NCI-H2171 treated with DMSO at 0.1 percent for 48 hours (cell line): Measurements from ENCODE around the gene PTCHD1.

Experiments
- DNase-seq: peaks from one replicate; lab custom pipeline; 2025; lab: John Stamatoyannopoulos, UW

Gene PTCHD1

DNA sequence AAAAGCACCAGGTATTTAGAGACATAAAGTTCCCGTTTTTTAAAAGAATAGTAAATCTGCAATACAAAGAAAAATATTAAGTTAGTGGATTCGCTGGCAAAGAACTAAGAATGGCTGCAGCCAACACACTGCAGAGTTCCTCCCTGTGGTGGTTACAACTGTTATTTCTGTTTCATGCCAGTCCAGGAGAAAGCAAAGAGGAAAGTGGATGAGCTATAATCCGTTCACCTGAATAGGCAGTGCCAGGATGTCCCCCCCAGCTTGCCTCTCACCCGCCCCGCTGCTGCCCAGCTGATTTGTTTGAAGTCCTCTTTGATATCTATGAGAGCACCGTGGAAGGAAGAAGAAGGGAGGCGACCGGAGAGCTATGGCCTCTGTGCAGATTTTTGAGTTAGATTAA is 63.9 kb downstream of the PTCHD1 start:
- DNase-seq, result no peak

DNA sequence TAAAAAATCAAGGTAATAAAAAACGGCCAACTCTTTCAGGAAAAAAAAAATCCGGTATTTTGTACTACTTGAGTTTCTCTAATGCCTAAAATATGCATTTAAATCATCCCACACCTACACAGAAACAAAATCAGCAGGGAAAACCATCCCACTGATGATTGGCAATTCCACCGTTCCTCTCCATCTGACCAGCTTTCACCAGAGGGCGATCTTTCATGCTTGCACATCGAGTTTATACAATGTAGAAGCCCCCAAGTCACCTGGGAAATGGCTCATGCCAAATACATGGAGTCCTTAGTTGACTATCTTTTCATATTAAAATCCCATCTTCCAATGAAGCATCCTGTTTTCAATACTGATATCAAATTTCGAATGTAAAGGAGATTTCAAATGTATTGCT is 69.2 kb downstream of the PTCHD1 start:
- DNase-seq, result no peak

DNA sequence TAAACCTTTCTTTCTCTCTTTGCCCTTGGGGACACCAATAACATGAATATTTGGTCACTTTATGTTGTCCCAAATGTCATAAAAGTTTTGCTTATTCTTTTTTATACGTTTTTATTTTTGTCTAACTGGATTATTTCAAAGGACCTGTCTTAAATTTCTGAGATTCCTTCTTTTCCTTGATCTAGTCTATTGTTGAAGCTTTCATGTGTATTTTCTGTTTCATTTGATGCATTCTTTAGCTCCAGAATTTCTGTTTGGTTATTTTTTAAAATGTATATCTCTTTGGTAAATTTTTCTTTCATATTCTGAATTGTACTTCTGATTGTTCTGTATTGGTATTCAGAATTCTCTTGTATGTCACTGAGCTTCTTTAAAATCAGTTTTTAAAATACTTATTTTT is 88.3 kb downstream of the PTCHD1 start:
- no peak for DNase-seq

GRCh38 chrX:23434356-23434884 is 99.8 kb downstream of the PTCHD1 start:
- no peak for DNase-seq

- no peak for DNase-seq
Measured at GRCh38 chrX:23435108-23435507, 100.5 kb downstream of the PTCHD1 start.

DNA sequence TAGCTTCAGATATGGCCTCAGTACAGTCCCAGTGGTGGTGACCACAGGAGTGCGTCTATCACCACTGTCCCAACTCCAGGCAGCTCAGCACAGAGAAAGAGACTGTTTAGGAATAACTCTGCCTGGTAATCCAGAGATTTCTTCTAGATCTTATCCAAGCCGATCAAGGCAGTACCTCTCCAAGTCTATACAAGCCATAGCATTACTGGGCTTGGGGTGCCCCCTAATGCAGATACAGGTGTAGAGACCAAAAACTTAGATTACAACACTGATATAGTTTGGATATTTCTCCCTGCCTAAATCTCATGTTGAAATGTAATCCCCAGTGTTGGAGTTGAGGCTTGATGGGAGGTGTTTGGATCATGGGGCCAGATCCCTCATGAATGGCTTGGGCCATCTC is 100.9 kb downstream of the PTCHD1 start:
- no peak for DNase-seq

- no peak for DNase-seq
Measured at GRCh38 chrX:23436875-23437274, 102.2 kb downstream of the PTCHD1 start.

DNA sequence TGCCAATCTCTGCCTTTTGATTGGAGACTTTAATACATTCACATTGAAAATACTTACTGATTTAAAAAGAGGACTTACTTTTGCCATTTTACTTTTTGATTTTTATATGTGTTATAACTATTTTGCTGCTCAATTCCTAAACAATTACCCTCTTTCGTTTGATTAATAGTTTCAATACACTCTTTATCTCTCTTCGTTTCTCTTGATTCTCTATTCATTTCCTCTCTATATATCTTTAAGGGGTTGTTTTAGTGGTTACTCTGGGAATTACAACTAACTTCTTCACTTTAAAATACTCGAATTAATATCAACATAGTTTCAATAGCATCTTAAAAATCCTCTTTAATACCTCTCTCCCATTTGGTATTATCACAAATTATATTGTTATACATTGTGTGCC is 116.6 kb downstream of the PTCHD1 start:
- DNase-seq, result no peak
